Mesangial cell (primary cell): Measurements from ENCODE around the gene ABO. TPM values are rescaled to one million over a fixed set of nuclear protein-coding genes. Genes with fewer than 3 reads are reported as not detected.

Source experiments
- total RNA-seq: library from RNA; depleted of rRNA; stranded (reverse); fragments of >200 nt; gene quantifications from 2 replicates; pipeline ENCODE4 v1.2.3, GENCODE V29; 2015

The ABO gene
- 1.1 TPM in 1 of 2 replicates, not detected in the other for total RNA-seq

DNA sequence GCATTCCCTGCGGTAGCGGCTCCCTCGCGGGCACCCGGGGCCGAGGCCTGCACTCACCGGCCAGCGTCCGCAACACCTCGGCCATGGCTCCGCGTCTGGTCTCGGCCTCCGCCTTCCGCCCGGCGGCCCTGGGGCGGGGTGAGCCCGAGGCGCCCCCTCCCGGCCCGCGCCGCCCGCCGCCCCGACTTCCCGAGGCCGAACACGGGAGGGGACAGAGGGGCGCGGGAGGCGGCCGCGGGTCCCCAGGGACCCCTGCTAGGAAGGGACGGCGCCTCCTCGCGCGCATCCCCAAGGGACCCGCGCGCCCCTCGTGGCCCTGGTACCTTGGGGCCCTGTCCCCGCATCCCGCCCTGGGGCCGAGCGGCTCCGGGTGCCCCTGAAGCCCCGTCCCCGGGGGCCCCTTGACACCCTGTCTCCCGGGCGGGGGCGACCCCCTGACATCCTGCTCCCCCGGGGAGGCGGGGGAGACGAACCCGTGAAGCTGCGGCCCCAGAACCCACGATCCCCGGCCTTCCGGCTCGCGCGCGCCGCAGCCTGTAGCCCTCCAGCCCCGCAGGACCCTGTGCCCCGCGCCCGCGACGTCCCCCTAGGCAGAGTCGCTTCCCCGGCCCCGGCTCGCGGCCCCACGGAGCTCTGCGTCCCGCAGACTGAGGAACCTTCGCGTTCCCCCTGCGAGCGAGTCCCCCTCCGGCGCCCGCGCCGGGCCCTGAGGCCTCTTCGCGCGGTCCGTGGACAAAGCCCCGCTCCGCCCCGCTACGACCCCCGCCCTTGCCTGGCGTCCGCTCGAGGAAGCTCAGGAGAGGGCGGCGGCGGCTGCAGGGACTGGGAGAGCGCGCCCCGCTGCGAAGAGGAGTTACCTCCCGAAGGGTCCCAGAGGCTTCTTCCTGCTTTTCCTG is at the start of gene ABO:
TSS of gene ABO (minus strand) at position 97 of the 896 bp plus-strand sequence.

GRCh38 chr9:133208880-133209300 is 66.1 kb downstream of the ABO start, which contains the start of gene OBP2B:
TSS of gene OBP2B (minus strand) at chr9:133209250. CDS start at chr9:133209199, 51 bp downstream.

Other genes with a start within 250 kb of the ABO start
- 52.4 and 80.5 TPM in 2 replicates for gene GTF3C5, start 244.2 kb downstream of the ABO start, total RNA-seq
- gene CEL, start 213.2 kb downstream of the ABO start, total RNA-seq = 0.16 and 0.38 TPM in 2 replicates
- 21.0 and 35.2 TPM in 2 replicates for gene RALGDS, start 154.0 kb downstream of the ABO start, total RNA-seq
- gene GBGT1, start 111.3 kb downstream of the ABO start, total RNA-seq = 5.3 and 6.5 TPM in 2 replicates
- gene OBP2B, start 66.0 kb downstream of the ABO start, total RNA-seq = not detected in 2 replicates
- gene SURF6, start 61.0 kb upstream of the ABO start, total RNA-seq = 9.4 and 9.5 TPM in 2 replicates
- gene MED22, start 72.9 kb upstream of the ABO start, total RNA-seq = 24.0 and 32.5 TPM in 2 replicates
- gene RPL7A, start 73.0 kb upstream of the ABO start, total RNA-seq = 1,845 and 2,045 TPM in 2 replicates
- 17.1 and 50.3 TPM in 2 replicates for gene SURF1, start 81.3 kb upstream of the ABO start, total RNA-seq
- gene SURF2, start 81.3 kb upstream of the ABO start, total RNA-seq = 22.8 and 33.9 TPM in 2 replicates
- 220 and 283 TPM in 2 replicates for gene SURF4, start 100.9 kb upstream of the ABO start, total RNA-seq
- 0.49 and 1.3 TPM in 2 replicates for gene STKLD1, start 101.2 kb upstream of the ABO start, total RNA-seq
- gene REXO4, start 142.8 kb upstream of the ABO start, total RNA-seq = 16.6 and 17.6 TPM in 2 replicates
- gene ADAMTS13, start 147.2 kb upstream of the ABO start, total RNA-seq = 1.3 and 5.8 TPM in 2 replicates
- 6.5 and 29.3 TPM in 2 replicates for gene CACFD1, start 184.8 kb upstream of the ABO start, total RNA-seq
- gene SLC2A6, start 203.9 kb upstream of the ABO start, total RNA-seq = 17.7 and 37.6 TPM in 2 replicates
- not detected in 2 replicates for gene MYMK, start 249.8 kb upstream of the ABO start, total RNA-seq